Loucy (cell line): ENCODE measurements around the gene CIITA.

Source experiments
- H2AFZ ChIP-seq: fragments of 200-600 bp; sonication (generic); 2 replicates; pipeline ENCODE4 v1.6.0; 2016; ENCODE audit warnings: antibody characterized with exemption, mild to moderate bottlenecking, low read length, moderate library complexity
- H3F3A ChIP-seq: fragments of 200-600 bp; 2 replicates; pipeline ENCODE4 v1.6.0; 2016; ENCODE audit warnings: antibody characterized with exemption, low read depth, mild to moderate bottlenecking
- H3K27me3 ChIP-seq: fragments of 200-600 bp; sonication (generic); 2 replicates; pipeline ENCODE4 v1.6.1; 2014; ENCODE audit warnings: low read length, mild to moderate bottlenecking; ENCODE audit not compliant: insufficient read depth, poor library complexity, severe bottlenecking
- H3K36me3 ChIP-seq: fragments of 200-600 bp; sonication (generic); 2 replicates; pipeline ENCODE4 v1.6.1; 2016; ENCODE audit warnings: low read length; ENCODE audit not compliant: insufficient read depth
- H3K4me1 ChIP-seq: fragments of 200-600 bp; sonication (generic); 2 replicates; pipeline ENCODE4 v1.5.1; 2014; ENCODE audit warnings: low read length, mild to moderate bottlenecking; ENCODE audit not compliant: insufficient read depth, poor library complexity, severe bottlenecking
- H3K4me2 ChIP-seq: fragments of 200-600 bp; sonication (generic); 2 replicates; pipeline ENCODE4 v1.6.0; 2014; ENCODE audit warnings: antibody characterized with exemption, low read length, low read depth, mild to moderate bottlenecking; ENCODE audit not compliant: poor library complexity, severe bottlenecking
- H3K4me3 ChIP-seq: fragments of 200-600 bp; sonication (generic); 2 replicates; pipeline ENCODE4 v1.5.1; 2014; ENCODE audit warnings: low read length, mild to moderate bottlenecking, mixed read lengths; ENCODE audit not compliant: poor library complexity, severe bottlenecking
- H3K79me2 ChIP-seq: fragments of 200-600 bp; sonication (generic); 2 replicates; pipeline ENCODE4 v1.6.1; 2014; ENCODE audit warnings: low read length; ENCODE audit not compliant: insufficient read depth
- H3K9ac ChIP-seq: fragments of 200-600 bp; sonication (generic); 2 replicates; pipeline ENCODE4 v1.6.0; 2014; ENCODE audit warnings: mild to moderate bottlenecking, low read depth, low read length, moderate library complexity; ENCODE audit not compliant: poor library complexity, severe bottlenecking
- H3K9me2 ChIP-seq: fragments of 200-600 bp; sonication (generic); replicated peaks from 2 replicates; pipeline ENCODE4 v1.6.1; 2016; ENCODE audit warnings: low read depth, low read length, mixed read lengths
- H3K9me3 ChIP-seq: fragments of 200-600 bp; sonication (generic); 2 replicates; pipeline ENCODE4 v1.6.1; 2014; ENCODE audit warnings: mild to moderate bottlenecking, antibody characterized with exemption, low read length, low read depth; ENCODE audit not compliant: insufficient read depth
- H4K20me1 ChIP-seq: fragments of 200-600 bp; sonication (generic); 2 replicates; pipeline ENCODE4 v1.6.0; 2014; ENCODE audit warnings: antibody characterized with exemption, low read length, mild to moderate bottlenecking; ENCODE audit not compliant: insufficient read depth, poor library complexity, severe bottlenecking
- EZH2phosphoT487 ChIP-seq: fragments of 200-600 bp; IDR thresholded peaks from 2 replicates; pipeline ENCODE4 v1.6.1; 2018; ENCODE audit warnings: antibody characterized with exemption, mild to moderate bottlenecking, moderate library complexity, borderline replicate concordance
- TF ChIP-seq, protein P1 (sequence below): fragments of 200-600 bp; sonication (generic); conservative IDR thresholded peaks from 2 replicates; pipeline ENCODE4 v1.5.1; 2014; ENCODE audit warnings: mild to moderate bottlenecking, antibody characterized with exemption, low read length

CIITA gene

DNA sequence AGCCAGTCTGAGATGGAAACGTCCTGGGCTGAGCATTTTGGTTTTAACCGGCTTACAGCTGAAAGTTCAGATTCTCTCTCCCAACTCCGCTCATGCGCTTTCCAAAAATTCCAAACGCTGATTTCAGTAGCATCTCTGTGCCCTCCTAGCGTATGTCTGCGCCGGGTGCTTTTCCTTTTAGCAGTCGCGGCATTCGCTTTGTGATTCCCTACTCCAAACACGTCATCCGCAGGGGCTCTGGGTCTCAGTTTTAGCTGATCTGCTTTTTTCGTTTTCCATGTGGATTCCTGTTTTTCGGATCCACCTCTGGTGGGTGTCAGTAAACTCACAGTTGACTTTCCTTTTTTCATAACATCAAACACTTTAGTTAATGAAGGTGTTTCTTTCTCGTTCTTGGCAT is 36.3 kb upstream of the CIITA start:
- Histone ChIP-seq H3K27me3 (no peaks in the 10 kb centered on the region), H3K9ac (no peak overlapping the region), H3F3A (no peaks in the 10 kb centered on the region), H4K20me1 (no peaks in the 10 kb centered on the region), H3K36me3 (no peaks in the 10 kb centered on the region), H3K4me2 (no peak overlapping the region), H3K9me2 (no peaks in the 10 kb centered on the region), H3K4me3 (no peak overlapping the region), H2AFZ (no peak overlapping the region), H3K79me2 (no peaks in the 10 kb centered on the region), H3K9me3 (no peaks in the 10 kb centered on the region), H3K4me1 (no peaks in the 10 kb centered on the region)
- TF ChIP-seq, protein P1, sequence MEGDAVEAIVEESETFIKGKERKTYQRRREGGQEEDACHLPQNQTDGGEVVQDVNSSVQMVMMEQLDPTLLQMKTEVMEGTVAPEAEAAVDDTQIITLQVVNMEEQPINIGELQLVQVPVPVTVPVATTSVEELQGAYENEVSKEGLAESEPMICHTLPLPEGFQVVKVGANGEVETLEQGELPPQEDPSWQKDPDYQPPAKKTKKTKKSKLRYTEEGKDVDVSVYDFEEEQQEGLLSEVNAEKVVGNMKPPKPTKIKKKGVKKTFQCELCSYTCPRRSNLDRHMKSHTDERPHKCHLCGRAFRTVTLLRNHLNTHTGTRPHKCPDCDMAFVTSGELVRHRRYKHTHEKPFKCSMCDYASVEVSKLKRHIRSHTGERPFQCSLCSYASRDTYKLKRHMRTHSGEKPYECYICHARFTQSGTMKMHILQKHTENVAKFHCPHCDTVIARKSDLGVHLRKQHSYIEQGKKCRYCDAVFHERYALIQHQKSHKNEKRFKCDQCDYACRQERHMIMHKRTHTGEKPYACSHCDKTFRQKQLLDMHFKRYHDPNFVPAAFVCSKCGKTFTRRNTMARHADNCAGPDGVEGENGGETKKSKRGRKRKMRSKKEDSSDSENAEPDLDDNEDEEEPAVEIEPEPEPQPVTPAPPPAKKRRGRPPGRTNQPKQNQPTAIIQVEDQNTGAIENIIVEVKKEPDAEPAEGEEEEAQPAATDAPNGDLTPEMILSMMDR: no peak

DNA sequence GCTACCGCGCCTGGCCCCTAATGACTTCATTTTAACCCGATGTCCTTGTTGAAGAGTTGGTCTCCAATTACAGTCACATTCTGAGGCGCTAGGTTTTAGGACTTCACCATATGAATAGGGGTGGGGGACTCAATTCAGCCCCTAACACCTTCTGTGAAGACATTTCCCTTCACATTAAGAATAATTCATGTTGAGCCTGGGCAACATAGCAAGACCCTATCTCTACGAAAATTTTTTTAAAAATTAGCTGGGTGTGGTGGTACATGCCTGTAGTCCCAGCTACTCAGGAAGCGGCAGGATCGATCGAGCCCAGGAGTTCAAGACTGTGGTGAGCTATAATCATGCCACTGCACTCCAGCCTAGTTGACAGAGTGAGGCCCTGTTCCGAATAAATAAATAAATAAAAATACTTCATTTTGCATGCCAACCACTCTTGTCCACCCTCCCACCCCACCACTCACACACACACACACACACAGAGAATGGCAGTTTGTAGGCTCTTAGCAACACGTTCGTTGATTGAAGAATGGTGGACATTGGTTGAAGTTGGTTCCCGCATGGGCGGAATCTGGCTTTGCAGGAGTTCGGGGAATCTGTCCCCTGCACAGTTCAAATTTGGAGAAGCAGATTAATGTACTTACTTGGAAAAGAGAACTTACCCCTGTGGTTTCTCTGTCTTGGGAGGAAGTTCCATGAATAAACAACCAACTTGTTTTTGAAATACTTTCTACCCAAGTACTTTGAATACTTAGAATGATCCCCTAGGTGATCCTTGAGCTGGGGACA is 30.6 kb upstream of the CIITA start:
- no peaks in the 10 kb centered on the region for H3K27me3 ChIP-seq
- no peak overlapping the region for H3K9ac ChIP-seq
- H3K36me3 ChIP-seq: no peaks in the 10 kb centered on the region
- no peak overlapping the region for H3K4me2 ChIP-seq
- no peak overlapping the region for H2AFZ ChIP-seq
- H3K9me2 ChIP-seq: no peaks in the 10 kb centered on the region
- no peaks in the 10 kb centered on the region for H3K9me3 ChIP-seq
- H3K4me3 ChIP-seq: no peak overlapping the region
- no peaks in the 10 kb centered on the region for H3F3A ChIP-seq
- H3K79me2 ChIP-seq: no peaks in the 10 kb centered on the region
- no peak for TF ChIP-seq EZH2phosphoT487
- TF ChIP-seq, protein P1: no peak
- H4K20me1 ChIP-seq: no peaks in the 10 kb centered on the region
- H3K4me1 ChIP-seq: no peaks in the 10 kb centered on the region

DNA sequence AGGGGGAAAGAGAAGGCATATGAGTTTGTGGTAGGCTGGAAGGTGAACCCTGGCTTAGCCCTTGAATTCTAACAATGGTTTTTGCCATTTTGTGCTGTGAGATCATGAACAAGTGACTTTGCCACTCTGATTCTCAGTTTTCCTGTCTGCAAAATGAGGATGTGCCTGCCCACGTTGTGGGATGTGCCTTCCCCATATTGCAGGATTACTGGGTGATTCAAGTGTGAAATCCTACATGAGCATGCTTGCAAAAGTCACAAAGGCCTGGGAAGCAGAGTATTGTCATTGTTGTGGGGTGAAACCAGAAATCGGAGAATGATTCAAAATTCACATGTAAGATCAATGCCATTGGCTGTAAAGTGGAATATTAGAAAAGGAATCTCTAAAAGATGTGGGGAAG is 29.8 kb upstream of the CIITA start:
- Histone ChIP-seq H3K4me1 (no peaks in the 10 kb centered on the region), H3K9ac (no peak overlapping the region), H3K27me3 (no peaks in the 10 kb centered on the region), H2AFZ (no peak overlapping the region), H3K9me2 (no peaks in the 10 kb centered on the region), H3K79me2 (no peaks in the 10 kb centered on the region), H3K4me2 (no peak overlapping the region), H4K20me1 (no peaks in the 10 kb centered on the region), H3K36me3 (no peaks in the 10 kb centered on the region), H3K4me3 (no peak overlapping the region), H3F3A (no peaks in the 10 kb centered on the region), H3K9me3 (no peaks in the 10 kb centered on the region)
- no peak for TF ChIP-seq EZH2phosphoT487
- TF ChIP-seq, protein P1: no peak
